ENCODE measurements around the gene FRY.

GRCh38 chr13:32300406-32300805, 268.8 kb downstream of the FRY start:
- TF ChIP-seq, protein P1, sequence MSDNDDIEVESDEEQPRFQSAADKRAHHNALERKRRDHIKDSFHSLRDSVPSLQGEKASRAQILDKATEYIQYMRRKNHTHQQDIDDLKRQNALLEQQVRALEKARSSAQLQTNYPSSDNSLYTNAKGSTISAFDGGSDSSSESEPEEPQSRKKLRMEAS (IDR thresholded peaks at IDR 0.05), result no peak
- TF ChIP-seq FOXM1 (IDR thresholded peaks at IDR 0.05; ENCODE audit: borderline replicate concordance, low read depth) (no peak), REST (IDR thresholded peaks at IDR 0.05; ENCODE audit: low read depth) (no peak), YY1 (IDR thresholded peaks at IDR 0.05; ENCODE audit: low read depth) (no peak)
